KMS-11 (cell line): Measurements from ENCODE around the gene CFAP74.

Source experiments
- H2AFZ ChIP-seq: fragments of 200-600 bp; sonication (generic); 2 replicates; pipeline ENCODE4 v1.6.1; 2016; ENCODE audit warnings: antibody characterized with exemption, mixed run types, low read depth
- H3K27ac ChIP-seq: fragments of 200-600 bp; sonication (generic); 2 replicates; pipeline ENCODE4 v1.6.1; 2016; ENCODE audit warnings: mild to moderate bottlenecking, mixed run types
- H3K27me3 ChIP-seq: fragments of 200-600 bp; sonication (generic); 2 replicates; pipeline ENCODE4 v1.6.1; 2017; ENCODE audit warnings: mild to moderate bottlenecking, low read depth, mixed run types, moderate library complexity; ENCODE audit not compliant: insufficient read depth
- H3K36me3 ChIP-seq: fragments of 200-600 bp; sonication (generic); 2 replicates; pipeline ENCODE4 v1.6.1; 2017; ENCODE audit warnings: mild to moderate bottlenecking, mixed run types; ENCODE audit not compliant: insufficient read depth
- H3K4me1 ChIP-seq: fragments of 200-600 bp; sonication (generic); 2 replicates; pipeline ENCODE4 v1.6.1; 2016; ENCODE audit warnings: mild to moderate bottlenecking, low read depth, mixed run types; ENCODE audit not compliant: poor library complexity, severe bottlenecking
- H3K4me2 ChIP-seq: fragments of 200-600 bp; sonication (generic); 2 replicates; pipeline ENCODE4 v1.7.0; 2016; ENCODE audit warnings: mild to moderate bottlenecking, mixed run types
- H3K4me3 ChIP-seq: fragments of 200-600 bp; sonication (generic); IDR thresholded peaks from 2 replicates; pipeline ENCODE4 v1.6.1; 2017; ENCODE audit warnings: low read depth, low read length, mixed read lengths; ENCODE audit not compliant: insufficient read depth
- H3K79me2 ChIP-seq: fragments of 200-600 bp; sonication (generic); 2 replicates; pipeline ENCODE4 v1.6.1; 2016; ENCODE audit warnings: low read depth, mixed run types; ENCODE audit not compliant: insufficient read depth
- H3K9ac ChIP-seq: fragments of 200-600 bp; sonication (generic); 2 replicates; pipeline ENCODE4 v1.6.1; 2016; ENCODE audit warnings: mild to moderate bottlenecking, mixed run types
- H4K20me1 ChIP-seq: fragments of 200-600 bp; sonication (generic); 2 replicates; pipeline ENCODE4 v1.6.1; 2016; ENCODE audit warnings: mild to moderate bottlenecking, mixed run types; ENCODE audit not compliant: insufficient read depth
- CTCF ChIP-seq: fragments of 200-600 bp; sonication (generic); conservative IDR thresholded peaks from 2 replicates; pipeline ENCODE4 v1.6.1; 2017; ENCODE audit warnings: low read depth, mild to moderate bottlenecking, antibody characterized with exemption, low read length, moderate library complexity, mixed read lengths

CFAP74 gene

GRCh38 chr1:1978108-1978507 lies 25.5 kb downstream of the CFAP74 start:
- no peak overlapping the region for H2AFZ ChIP-seq

GRCh38 chr1:1976031-1976430 lies 27.6 kb downstream of the CFAP74 start:
- Histone ChIP-seq H2AFZ (no peak overlapping the region), H3K4me1 (no peaks in the 10 kb centered on the region), H4K20me1 (no peaks in the 10 kb centered on the region), H3K36me3 (no peaks in the 10 kb centered on the region), H3K4me2 (no peak overlapping the region), H3K4me3 (no peak overlapping the region), H3K27me3 (peaks cover 66% of the 10 kb centered on the region), H3K9ac (no peak overlapping the region), H3K27ac (no peak overlapping the region), H3K79me2 (no peaks in the 10 kb centered on the region)
- TF ChIP-seq CTCF, result no peak

More at GRCh38 chr1:1978108-1978507, 25.5 kb downstream of the CFAP74 start:
- Histone ChIP-seq H3K79me2 (no peaks in the 10 kb centered on the region), H3K27me3 (peaks cover 55% of the 10 kb centered on the region), H3K9ac (no peak overlapping the region), H3K4me2 (no peak overlapping the region), H3K4me1 (no peaks in the 10 kb centered on the region), H3K36me3 (no peaks in the 10 kb centered on the region), H3K4me3 (no peak overlapping the region), H3K27ac (no peak overlapping the region), H4K20me1 (no peaks in the 10 kb centered on the region)
- TF ChIP-seq CTCF, result no peak

- Histone ChIP-seq H2AFZ (no peak overlapping the region), H3K79me2 (no peaks in the 10 kb centered on the region), H3K27ac (no peak overlapping the region), H3K9ac (no peak overlapping the region), H4K20me1 (no peaks in the 10 kb centered on the region), H3K4me1 (no peaks in the 10 kb centered on the region), H3K4me3 (no peak overlapping the region), H3K27me3 (peaks cover 66% of the 10 kb centered on the region), H3K36me3 (no peaks in the 10 kb centered on the region), H3K4me2 (no peak overlapping the region)
- no peak for TF ChIP-seq CTCF
Measured at GRCh38 chr1:1975535-1975934, 28.1 kb downstream of the CFAP74 start.

GRCh38 chr1:1974834-1975233 lies 28.8 kb downstream of the CFAP74 start:
- no peak overlapping the region for H2AFZ ChIP-seq
- H3K4me3 ChIP-seq, result no peak overlapping the region
- H3K36me3 ChIP-seq, result no peaks in the 10 kb centered on the region
- H3K27ac ChIP-seq, result no peak overlapping the region
- H3K4me2 ChIP-seq, result no peak overlapping the region
- H3K9ac ChIP-seq, result no peak overlapping the region
- no peak for TF ChIP-seq CTCF
- no peaks in the 10 kb centered on the region for H3K79me2 ChIP-seq
- no peaks in the 10 kb centered on the region for H3K4me1 ChIP-seq
- no peaks in the 10 kb centered on the region for H4K20me1 ChIP-seq
- peaks cover 66% of the 10 kb centered on the region for H3K27me3 ChIP-seq
